ENCODE measurements around the gene PANK1.

The PANK1 gene

GRCh38 chr10:89590326-89590725 lies 54.7 kb downstream of the PANK1 start:
- Histone ChIP-seq H3K9me3 (ENCODE audit: insufficient read depth, low read length) (no peaks in the 10 kb centered on the region), H3K27me3 (ENCODE audit: low read length) (no peaks in the 10 kb centered on the region), H3K9me2 (replicated peaks; ENCODE audit: insufficient read depth, low read length) (no peaks in the 10 kb centered on the region), H3K79me2 (ENCODE audit: insufficient read depth, low read length) (no peaks in the 10 kb centered on the region), H3K9ac (ENCODE audit: low read length) (no peak overlapping the region), H3K4me3 (ENCODE audit: insufficient read depth, low read length, poor library complexity, severe bottlenecking) (no peak overlapping the region), H3F3A (ENCODE audit: insufficient read depth) (no peaks in the 10 kb centered on the region), H3K27ac (ENCODE audit: low read depth, low read length) (no peak overlapping the region), H4K20me1 (ENCODE audit: low read depth, low read length) (no peaks in the 10 kb centered on the region), H3K36me3 (ENCODE audit: low read length) (peaks cover 26% of the 10 kb centered on the region), H2AFZ (ENCODE audit: low read depth, low read length, severe bottlenecking) (no peak overlapping the region), H3K4me2 (ENCODE audit: low read depth, low read length, poor library complexity, severe bottlenecking) (no peak overlapping the region)
- no peak for TF ChIP-seq EZH2phosphoT487 (conservative IDR thresholded peaks at IDR 0.05; ENCODE audit: low read length)
- TF ChIP-seq, protein P1, sequence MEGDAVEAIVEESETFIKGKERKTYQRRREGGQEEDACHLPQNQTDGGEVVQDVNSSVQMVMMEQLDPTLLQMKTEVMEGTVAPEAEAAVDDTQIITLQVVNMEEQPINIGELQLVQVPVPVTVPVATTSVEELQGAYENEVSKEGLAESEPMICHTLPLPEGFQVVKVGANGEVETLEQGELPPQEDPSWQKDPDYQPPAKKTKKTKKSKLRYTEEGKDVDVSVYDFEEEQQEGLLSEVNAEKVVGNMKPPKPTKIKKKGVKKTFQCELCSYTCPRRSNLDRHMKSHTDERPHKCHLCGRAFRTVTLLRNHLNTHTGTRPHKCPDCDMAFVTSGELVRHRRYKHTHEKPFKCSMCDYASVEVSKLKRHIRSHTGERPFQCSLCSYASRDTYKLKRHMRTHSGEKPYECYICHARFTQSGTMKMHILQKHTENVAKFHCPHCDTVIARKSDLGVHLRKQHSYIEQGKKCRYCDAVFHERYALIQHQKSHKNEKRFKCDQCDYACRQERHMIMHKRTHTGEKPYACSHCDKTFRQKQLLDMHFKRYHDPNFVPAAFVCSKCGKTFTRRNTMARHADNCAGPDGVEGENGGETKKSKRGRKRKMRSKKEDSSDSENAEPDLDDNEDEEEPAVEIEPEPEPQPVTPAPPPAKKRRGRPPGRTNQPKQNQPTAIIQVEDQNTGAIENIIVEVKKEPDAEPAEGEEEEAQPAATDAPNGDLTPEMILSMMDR (IDR thresholded peaks at IDR 0.05; ENCODE audit: insufficient read depth, low read length, poor library complexity, severe bottlenecking): no peak

GRCh38 chr10:89589101-89589720 lies 55.8 kb downstream of the PANK1 start:
- no peak overlapping the region for H3K4me3 ChIP-seq (ENCODE audit: insufficient read depth, low read length, poor library complexity, severe bottlenecking)
- H4K20me1 ChIP-seq (ENCODE audit: low read depth, low read length): no peaks in the 10 kb centered on the region
- no peaks in the 10 kb centered on the region for H3K79me2 ChIP-seq (ENCODE audit: insufficient read depth, low read length)

GRCh38 chr10:89588671-89589070 lies 56.4 kb downstream of the PANK1 start:
- Histone ChIP-seq H3K4me2 (ENCODE audit: low read depth, low read length, poor library complexity, severe bottlenecking) (no peak overlapping the region), H3K79me2 (ENCODE audit: insufficient read depth, low read length) (no peaks in the 10 kb centered on the region), H3K9me3 (ENCODE audit: insufficient read depth, low read length) (no peaks in the 10 kb centered on the region), H3K9me2 (replicated peaks; ENCODE audit: insufficient read depth, low read length) (no peaks in the 10 kb centered on the region), H3K27me3 (ENCODE audit: low read length) (no peaks in the 10 kb centered on the region), H3K27ac (ENCODE audit: low read depth, low read length) (no peak overlapping the region), H2AFZ (ENCODE audit: low read depth, low read length, severe bottlenecking) (no peak overlapping the region), H3K9ac (ENCODE audit: low read length) (no peak overlapping the region), H3K4me3 (ENCODE audit: insufficient read depth, low read length, poor library complexity, severe bottlenecking) (no peak overlapping the region), H3F3A (ENCODE audit: insufficient read depth) (no peaks in the 10 kb centered on the region), H4K20me1 (ENCODE audit: low read depth, low read length) (no peaks in the 10 kb centered on the region), H3K36me3 (ENCODE audit: low read length) (peaks cover 20% of the 10 kb centered on the region)
- TF ChIP-seq, protein P1 (IDR thresholded peaks at IDR 0.05; ENCODE audit: insufficient read depth, low read length, poor library complexity, severe bottlenecking): no peak
- no peak for TF ChIP-seq EZH2phosphoT487 (conservative IDR thresholded peaks at IDR 0.05; ENCODE audit: low read length)

More at GRCh38 chr10:89589101-89589720, 55.8 kb downstream of the PANK1 start:
- Histone ChIP-seq H2AFZ (ENCODE audit: low read depth, low read length, severe bottlenecking) (no peak overlapping the region), H3K9ac (ENCODE audit: low read length) (no peak overlapping the region), H3K9me3 (ENCODE audit: insufficient read depth, low read length) (no peaks in the 10 kb centered on the region), H3K27me3 (ENCODE audit: low read length) (no peaks in the 10 kb centered on the region), H3K27ac (ENCODE audit: low read depth, low read length) (no peak overlapping the region), H3K4me2 (ENCODE audit: low read depth, low read length, poor library complexity, severe bottlenecking) (no peak overlapping the region), H3K9me2 (replicated peaks; ENCODE audit: insufficient read depth, low read length) (no peaks in the 10 kb centered on the region), H3K36me3 (ENCODE audit: low read length) (peaks cover 25% of the 10 kb centered on the region), H3F3A (ENCODE audit: insufficient read depth) (no peaks in the 10 kb centered on the region)
- TF ChIP-seq EZH2phosphoT487 (conservative IDR thresholded peaks at IDR 0.05; ENCODE audit: low read length): no peak
- TF ChIP-seq, protein P1 (IDR thresholded peaks at IDR 0.05; ENCODE audit: insufficient read depth, low read length, poor library complexity, severe bottlenecking): no peak

Measured in SU-DHL-6 (cell line).